ENCODE results near the gene ARHGEF7.

Gene ARHGEF7

DNA sequence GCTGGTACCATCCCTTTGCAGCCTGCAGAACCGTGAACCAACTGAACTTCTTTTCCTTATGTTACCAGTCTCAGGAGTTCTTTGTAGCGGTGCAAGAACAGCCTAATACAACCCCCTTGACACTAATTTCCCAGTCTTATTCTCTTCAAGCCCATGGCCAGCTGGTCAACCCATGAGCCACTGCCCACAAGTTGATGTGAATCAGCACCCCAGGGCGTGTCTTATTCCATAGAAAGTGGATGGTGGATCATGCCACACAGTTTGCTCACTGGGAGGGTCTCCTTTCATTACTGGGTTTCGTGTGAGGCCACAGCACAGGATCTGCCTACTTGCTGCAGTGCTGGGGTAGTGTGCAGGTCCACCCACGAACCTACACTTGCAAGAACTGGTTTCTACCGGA, 232.3 kb downstream of the ARHGEF7 start:
- no peak overlapping the region for H3K4me2 ChIP-seq (ENCODE audit: low read depth, low read length, poor library complexity, severe bottlenecking)
- no peak overlapping the region for H2AFZ ChIP-seq (ENCODE audit: low read depth, low read length, severe bottlenecking)
- H3K27me3 ChIP-seq (ENCODE audit: low read length): 0 out of 2 replicates have a peak, but pooled peaks cover 2% of the 10 kb centered on the region
- H4K20me1 ChIP-seq (ENCODE audit: low read depth, low read length): no peaks in the 10 kb centered on the region
- no peak overlapping the region for H3K27ac ChIP-seq (ENCODE audit: low read depth, low read length)
- H3K9me3 ChIP-seq (ENCODE audit: insufficient read depth, low read length): no peaks in the 10 kb centered on the region
- H3K9ac ChIP-seq (ENCODE audit: low read length): no peak overlapping the region
- H3K36me3 ChIP-seq (ENCODE audit: low read length): no peaks in the 10 kb centered on the region
- H3K9me2 ChIP-seq (replicated peaks; ENCODE audit: insufficient read depth, low read length): no peaks in the 10 kb centered on the region
- TF ChIP-seq, protein P1, sequence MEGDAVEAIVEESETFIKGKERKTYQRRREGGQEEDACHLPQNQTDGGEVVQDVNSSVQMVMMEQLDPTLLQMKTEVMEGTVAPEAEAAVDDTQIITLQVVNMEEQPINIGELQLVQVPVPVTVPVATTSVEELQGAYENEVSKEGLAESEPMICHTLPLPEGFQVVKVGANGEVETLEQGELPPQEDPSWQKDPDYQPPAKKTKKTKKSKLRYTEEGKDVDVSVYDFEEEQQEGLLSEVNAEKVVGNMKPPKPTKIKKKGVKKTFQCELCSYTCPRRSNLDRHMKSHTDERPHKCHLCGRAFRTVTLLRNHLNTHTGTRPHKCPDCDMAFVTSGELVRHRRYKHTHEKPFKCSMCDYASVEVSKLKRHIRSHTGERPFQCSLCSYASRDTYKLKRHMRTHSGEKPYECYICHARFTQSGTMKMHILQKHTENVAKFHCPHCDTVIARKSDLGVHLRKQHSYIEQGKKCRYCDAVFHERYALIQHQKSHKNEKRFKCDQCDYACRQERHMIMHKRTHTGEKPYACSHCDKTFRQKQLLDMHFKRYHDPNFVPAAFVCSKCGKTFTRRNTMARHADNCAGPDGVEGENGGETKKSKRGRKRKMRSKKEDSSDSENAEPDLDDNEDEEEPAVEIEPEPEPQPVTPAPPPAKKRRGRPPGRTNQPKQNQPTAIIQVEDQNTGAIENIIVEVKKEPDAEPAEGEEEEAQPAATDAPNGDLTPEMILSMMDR (IDR thresholded peaks at IDR 0.05; ENCODE audit: insufficient read depth, low read length, poor library complexity, severe bottlenecking): no peak
- TF ChIP-seq EZH2phosphoT487 (conservative IDR thresholded peaks at IDR 0.05; ENCODE audit: low read length): no peak
- H3K4me3 ChIP-seq (ENCODE audit: insufficient read depth, low read length, poor library complexity, severe bottlenecking): no peak overlapping the region
- no peaks in the 10 kb centered on the region for H3K79me2 ChIP-seq (ENCODE audit: insufficient read depth, low read length)
- no peaks in the 10 kb centered on the region for H3F3A ChIP-seq (ENCODE audit: insufficient read depth)

DNA sequence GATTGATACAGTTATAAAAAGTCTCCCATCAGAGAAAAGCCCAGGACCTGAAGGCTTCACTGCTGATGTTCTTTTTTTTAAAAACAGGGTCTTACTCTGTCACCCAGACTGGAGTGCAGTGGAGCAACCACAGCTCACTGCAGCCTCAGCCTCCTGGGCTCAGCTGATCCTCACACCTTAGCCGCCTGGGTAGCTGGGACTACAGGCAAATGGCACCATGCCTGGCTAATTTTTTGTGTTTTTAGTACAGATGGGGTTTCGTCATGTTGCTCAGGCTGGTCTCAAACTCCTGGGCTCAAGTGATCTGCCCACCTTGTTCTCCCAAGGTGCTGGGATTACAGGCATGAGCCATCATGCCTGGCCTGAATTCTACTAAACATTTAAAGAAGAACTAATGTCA, 238.4 kb downstream of the ARHGEF7 start:
- no peaks in the 10 kb centered on the region for H3K36me3 ChIP-seq (ENCODE audit: low read length)
- no peak overlapping the region for H2AFZ ChIP-seq (ENCODE audit: low read depth, low read length, severe bottlenecking)
- no peaks in the 10 kb centered on the region for H4K20me1 ChIP-seq (ENCODE audit: low read depth, low read length)
- H3K79me2 ChIP-seq (ENCODE audit: insufficient read depth, low read length): no peaks in the 10 kb centered on the region
- H3K4me3 ChIP-seq (ENCODE audit: insufficient read depth, low read length, poor library complexity, severe bottlenecking): no peak overlapping the region
- no peaks in the 10 kb centered on the region for H3F3A ChIP-seq (ENCODE audit: insufficient read depth)
- no peaks in the 10 kb centered on the region for H3K9me2 ChIP-seq (replicated peaks; ENCODE audit: insufficient read depth, low read length)
- H3K9ac ChIP-seq (ENCODE audit: low read length): no peak overlapping the region
- H3K27ac ChIP-seq (ENCODE audit: low read depth, low read length): no peak overlapping the region
- no peak overlapping the region for H3K4me2 ChIP-seq (ENCODE audit: low read depth, low read length, poor library complexity, severe bottlenecking)
- 0 out of 2 replicates have a peak, but pooled peaks cover 2% of the 10 kb centered on the region for H3K27me3 ChIP-seq (ENCODE audit: low read length)
- H3K9me3 ChIP-seq (ENCODE audit: insufficient read depth, low read length): no peaks in the 10 kb centered on the region
- TF ChIP-seq, protein P1 (IDR thresholded peaks at IDR 0.05; ENCODE audit: insufficient read depth, low read length, poor library complexity, severe bottlenecking): no peak
- no peak for TF ChIP-seq EZH2phosphoT487 (conservative IDR thresholded peaks at IDR 0.05; ENCODE audit: low read length)

DNA sequence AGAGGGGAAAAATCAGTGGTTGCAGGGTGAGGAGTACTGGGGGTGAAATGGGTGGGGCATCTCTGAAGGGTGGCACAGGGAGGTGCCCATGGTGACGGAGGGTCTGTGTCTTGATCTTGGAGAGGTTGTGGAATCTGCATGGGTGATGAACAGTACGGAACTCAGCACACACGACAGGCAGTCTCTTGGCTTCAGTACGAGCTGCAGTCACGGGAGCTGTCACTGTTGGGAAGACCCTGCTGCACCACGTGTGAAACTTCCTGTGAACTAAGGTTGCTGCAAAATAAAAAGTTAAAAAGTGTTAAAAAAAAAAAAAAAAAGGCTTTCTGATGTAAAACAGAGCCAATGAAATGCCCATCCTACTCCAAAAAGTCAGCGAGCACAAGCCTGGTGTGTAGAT, 239.7 kb downstream of the ARHGEF7 start:
- Histone ChIP-seq H3K4me3 (ENCODE audit: insufficient read depth, low read length, poor library complexity, severe bottlenecking) (no peak overlapping the region), H2AFZ (ENCODE audit: low read depth, low read length, severe bottlenecking) (no peak overlapping the region), H3F3A (ENCODE audit: insufficient read depth) (no peaks in the 10 kb centered on the region), H3K4me2 (ENCODE audit: low read depth, low read length, poor library complexity, severe bottlenecking) (no peak overlapping the region), H3K27me3 (ENCODE audit: low read length) (0 out of 2 replicates have a peak, but pooled peaks cover 2% of the 10 kb centered on the region), H3K9me2 (replicated peaks; ENCODE audit: insufficient read depth, low read length) (no peaks in the 10 kb centered on the region), H3K9ac (ENCODE audit: low read length) (no peak overlapping the region), H4K20me1 (ENCODE audit: low read depth, low read length) (no peaks in the 10 kb centered on the region), H3K27ac (ENCODE audit: low read depth, low read length) (no peak overlapping the region), H3K36me3 (ENCODE audit: low read length) (no peaks in the 10 kb centered on the region), H3K79me2 (ENCODE audit: insufficient read depth, low read length) (no peaks in the 10 kb centered on the region), H3K9me3 (ENCODE audit: insufficient read depth, low read length) (no peaks in the 10 kb centered on the region)
- no peak for TF ChIP-seq EZH2phosphoT487 (conservative IDR thresholded peaks at IDR 0.05; ENCODE audit: low read length)
- TF ChIP-seq, protein P1 (IDR thresholded peaks at IDR 0.05; ENCODE audit: insufficient read depth, low read length, poor library complexity, severe bottlenecking): no peak

Measured in SU-DHL-6 (cell line).